NCI-H2196 (cell line): ENCODE measurements around the gene GTF3C2.
"Not testable (repeated sequence)": the region's sequence is repeated elsewhere in the genome, so short reads cannot be mapped to it uniquely, and the experiment has no call there.

ENCODE experiments used
- DNase-seq: peaks from one replicate; lab custom pipeline; 2025; ENCODE audit not compliant: unreplicated experiment; lab: John Stamatoyannopoulos, UW

The GTF3C2 gene

DNA sequence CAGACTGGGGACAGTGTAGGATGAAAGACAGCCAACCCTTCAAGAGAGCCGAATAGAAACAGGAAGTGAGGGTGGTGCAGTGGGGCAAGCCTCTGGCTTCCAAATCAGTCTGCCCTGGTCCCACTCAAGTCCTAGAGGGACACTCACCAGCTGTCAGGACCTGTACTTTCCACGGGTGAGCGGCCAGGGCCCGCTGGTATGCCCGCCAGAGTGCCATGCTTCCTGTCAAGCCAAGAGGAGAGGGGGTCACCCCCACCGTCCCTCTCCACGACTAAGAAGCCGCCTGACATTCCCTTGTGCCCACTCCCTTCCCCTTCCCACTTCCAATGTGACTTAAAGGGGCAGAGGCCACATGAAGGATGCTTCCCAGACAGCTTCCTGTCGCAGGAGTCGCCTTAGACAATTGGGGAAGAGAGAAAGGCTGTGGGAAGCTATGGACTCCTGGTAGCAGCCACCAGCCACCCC lies 34.2 kb downstream of the GTF3C2 start:
- no peak for DNase-seq

DNA sequence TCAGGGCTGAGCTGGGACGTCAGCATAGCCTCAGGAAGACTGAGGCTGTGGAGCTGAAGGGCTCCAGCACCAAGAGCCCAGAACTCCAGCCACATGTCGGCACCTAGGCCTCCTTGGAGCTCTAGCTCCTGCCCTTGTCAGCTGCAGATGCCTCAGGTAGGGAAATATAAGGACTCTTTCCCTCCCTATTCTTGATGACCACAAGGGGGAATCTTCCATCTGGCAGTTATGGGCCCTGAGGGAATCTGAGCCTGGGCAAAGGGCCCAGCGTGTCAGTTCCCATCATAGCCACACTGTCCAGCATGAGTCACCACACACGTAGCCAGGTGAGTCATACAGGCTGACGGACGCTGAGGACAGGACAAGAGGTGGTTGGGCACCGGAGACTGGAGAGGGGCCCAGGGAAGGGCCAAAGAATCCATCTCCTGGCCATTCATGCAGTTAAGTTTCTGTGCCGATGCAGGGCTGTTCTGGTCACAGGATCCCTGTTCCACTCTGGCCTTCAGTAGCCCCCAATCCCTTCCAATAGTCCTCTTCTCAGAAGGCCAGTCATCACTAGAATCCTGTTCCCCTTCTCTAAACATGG lies 35.5 kb downstream of the GTF3C2 start:
- peak; percentile 92 for DNase-seq

- not testable (repeated sequence) for DNase-seq
Measured at GRCh38 chr2:27319839-27320238, 36.7 kb downstream of the GTF3C2 start.

- peak; percentile 76 for DNase-seq
Measured at GRCh38 chr2:27316655-27317412, 39.7 kb downstream of the GTF3C2 start.

DNA sequence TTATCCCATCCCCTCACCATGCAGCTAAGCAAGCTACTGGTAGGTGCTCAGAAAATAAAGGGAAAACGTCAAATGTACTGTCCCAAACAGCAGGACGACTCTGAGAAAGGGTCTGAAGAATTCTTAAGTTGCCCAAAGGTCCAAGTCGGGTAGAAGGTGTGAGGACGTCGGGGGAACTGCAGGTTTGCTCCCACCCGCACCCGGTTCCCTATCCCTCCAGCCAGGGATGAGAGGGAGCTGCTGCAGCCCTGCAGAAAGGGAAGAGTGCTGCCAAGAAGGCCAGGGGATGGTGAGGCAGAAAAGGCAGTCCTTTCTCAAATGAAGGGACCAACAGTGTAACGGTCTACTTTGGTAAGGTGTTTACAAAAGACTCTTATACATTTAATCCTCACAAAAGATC lies 41.4 kb downstream of the GTF3C2 start:
- DNase-seq = no peak

GRCh38 chr2:27314709-27315108 lies 41.9 kb downstream of the GTF3C2 start:
- no peak for DNase-seq

DNA sequence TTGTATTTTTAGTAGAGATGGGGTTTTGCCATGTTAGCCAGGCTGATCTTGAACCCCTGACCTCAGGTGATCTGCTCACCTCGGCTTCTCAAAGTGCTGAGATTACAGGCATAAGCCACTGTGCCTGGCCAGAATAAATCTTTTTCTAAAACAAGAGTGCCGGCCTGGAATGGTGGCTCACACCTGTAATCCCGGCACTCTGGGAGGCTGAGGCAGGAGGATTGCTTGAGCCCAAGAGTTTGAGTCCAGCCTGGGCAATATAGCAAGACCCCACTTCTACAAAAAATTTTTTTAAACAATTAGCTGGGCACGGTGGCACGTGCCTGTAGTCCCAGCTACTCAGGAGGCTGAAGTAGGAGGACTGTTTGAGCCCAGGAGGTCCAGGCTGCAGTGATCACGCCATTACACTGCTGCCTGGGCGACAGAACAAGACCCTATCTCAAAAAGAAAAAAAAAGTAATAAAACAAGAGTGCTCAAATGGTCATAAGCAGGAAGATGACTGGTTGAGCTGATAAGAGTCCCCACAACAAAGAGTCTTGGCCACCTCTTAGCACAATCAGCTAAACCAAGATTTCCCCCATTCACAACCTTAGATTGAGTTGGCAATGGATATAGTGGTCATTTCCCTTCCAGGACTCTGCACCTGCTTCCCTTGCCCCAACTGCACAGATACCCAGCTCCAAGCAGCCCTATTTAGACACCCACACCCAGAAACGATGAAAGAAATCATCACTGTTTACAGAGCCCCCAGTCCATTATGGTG lies 42.5 kb downstream of the GTF3C2 start:
- no peak for DNase-seq

GRCh38 chr2:27312152-27312551 lies 44.4 kb downstream of the GTF3C2 start:
- DNase-seq = no peak

GRCh38 chr2:27309651-27310050 lies 46.9 kb downstream of the GTF3C2 start:
- no peak for DNase-seq

DNA sequence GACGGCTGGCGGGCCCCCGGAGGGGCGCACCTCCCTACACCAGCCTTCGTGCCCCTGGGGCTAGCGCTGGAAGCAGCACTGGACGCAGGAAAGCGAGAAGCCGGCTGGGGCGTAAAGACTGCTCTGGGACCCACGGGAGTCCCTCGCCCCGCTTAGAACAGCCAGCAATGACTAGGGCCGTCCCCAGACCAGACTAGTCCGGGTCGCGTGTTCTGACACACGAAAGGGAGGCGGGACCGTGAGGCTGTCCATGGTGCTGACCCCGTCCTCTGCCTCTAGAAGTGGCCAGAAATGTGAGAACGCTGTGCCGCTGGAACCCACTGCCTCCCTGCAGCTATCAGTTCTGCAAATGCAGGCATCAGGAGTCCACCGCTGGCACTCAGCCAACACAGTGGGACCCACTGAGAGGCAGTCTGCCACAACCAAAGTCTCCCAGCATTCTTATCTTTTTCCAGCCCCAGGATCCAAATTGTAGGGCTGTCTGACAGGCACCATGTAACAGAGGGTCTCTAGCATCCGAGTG lies 48.1 kb downstream of the GTF3C2 start, which contains the start of gene UCN:
UCN (minus strand) TSS at position 87 of the 523 bp plus-strand sequence. CDS start 550 bp downstream, outside the sequence.
- DNase-seq = no peak

GRCh38 chr2:27307545-27308358 lies 48.8 kb downstream of the GTF3C2 start:
- no peak for DNase-seq

DNA sequence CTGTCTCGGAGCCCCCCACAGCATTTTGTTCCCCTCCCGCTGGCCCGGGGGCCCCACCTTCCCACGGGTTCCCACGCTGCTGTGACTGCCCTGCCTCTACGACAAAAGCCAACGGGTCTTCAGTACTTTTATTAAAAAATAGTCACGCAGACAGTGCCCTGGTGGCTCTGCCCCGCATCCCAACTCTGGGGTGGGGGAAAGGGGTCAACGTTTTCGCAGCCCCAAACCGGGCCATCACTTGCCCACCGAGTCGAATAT lies 49.3 kb downstream of the GTF3C2 start:
- DNase-seq = no peak

DNA sequence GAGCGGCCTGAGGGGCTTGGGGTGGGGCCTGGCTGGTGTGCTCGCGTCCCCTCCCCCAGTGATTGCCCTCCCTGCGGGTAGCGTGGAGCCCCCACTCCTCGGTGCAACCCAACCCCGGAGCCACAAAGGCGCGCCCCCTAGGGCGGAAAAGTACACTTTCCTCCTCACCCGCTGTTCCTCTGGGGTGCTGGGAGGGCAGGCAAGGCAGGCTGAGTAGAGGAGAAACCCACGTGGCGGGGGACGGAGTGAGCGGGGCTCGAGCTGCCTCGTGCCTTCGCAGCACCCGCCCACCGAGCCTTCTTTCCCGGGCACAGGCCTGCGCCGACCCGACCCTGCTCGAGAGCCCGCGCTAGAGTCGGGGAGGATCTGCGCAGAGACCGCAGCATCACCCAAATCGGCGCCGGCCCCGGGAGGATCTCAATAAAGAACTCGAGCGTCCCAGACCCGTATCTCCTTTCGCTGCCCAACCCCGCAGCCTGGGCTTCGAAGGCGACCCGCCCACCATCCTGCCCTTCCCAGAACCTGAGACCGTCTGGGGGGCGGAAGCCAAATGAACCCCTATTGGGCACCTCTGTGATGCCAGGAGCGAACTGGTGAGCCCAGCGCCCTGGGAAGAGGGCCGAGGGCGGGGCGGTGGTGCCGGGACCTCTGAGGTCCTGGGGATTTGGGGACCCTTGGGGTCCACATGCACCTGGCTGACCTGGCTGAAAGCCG lies 49.8 kb downstream of the GTF3C2 start:
- no peak for DNase-seq

DNA sequence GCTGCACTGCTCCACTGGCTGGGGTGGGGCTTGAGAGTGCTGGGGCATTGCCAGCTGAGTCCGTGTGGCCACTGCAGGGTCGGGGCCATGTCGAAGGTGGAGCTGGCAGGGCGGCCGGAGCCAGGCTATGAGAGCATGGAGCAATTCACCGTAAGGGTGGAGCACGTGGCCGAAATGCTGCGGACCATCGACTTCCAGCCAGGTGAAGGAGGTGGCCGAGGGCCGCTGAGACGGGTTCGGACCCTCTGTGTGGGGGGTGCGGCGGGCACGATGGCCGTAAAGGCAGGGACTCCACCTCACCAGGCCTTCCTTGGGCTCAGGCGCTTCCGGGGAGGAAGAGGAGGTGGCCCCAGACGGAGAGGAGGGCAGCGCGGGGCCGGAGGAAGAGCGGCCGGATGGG lies 50.4 kb downstream of the GTF3C2 start:
- no peak for DNase-seq

- no peak for DNase-seq
Measured at GRCh38 chr2:27305516-27305915, 51.0 kb downstream of the GTF3C2 start.

- no peak for DNase-seq
Measured at GRCh38 chr2:27304488-27305240, 51.9 kb downstream of the GTF3C2 start.

- DNase-seq = peak; percentile 82
Measured at GRCh38 chr2:27303093-27304025, 53.2 kb downstream of the GTF3C2 start.

- DNase-seq = not testable (repeated sequence)
Measured at GRCh38 chr2:27300606-27301005, 56.0 kb downstream of the GTF3C2 start.
